K562 (cell line): Measurements from ENCODE around the gene DLX2. TPM values are rescaled to one million over a fixed set of nuclear protein-coding genes. Genes with fewer than 3 reads are reported as not detected.

Experiments used
- ATAC-seq: fragments of 200-7000 bp; cut with Tn5 transposase; 3 replicates; pipeline ENCODE4 v1.9.1; 2020; ENCODE audit warnings: moderate library complexity
- BruUV-seq: library from RNA; stranded (reverse); fragments of 400-500 nt; replicated peaks from 2 replicates; lab custom pipeline; 2021; lab: Mats Ljungman, UMichigan
- CTCF ChIA-PET: fragments of 300-600 bp; formaldehyde crosslinking; extraction: SDS; loops from one replicate; lab custom pipeline; 2021; ENCODE audit warnings: low intra/inter-chr PET ratio; lab: Yijun Ruan, JAX
- POLR2A ChIA-PET: fragments of 300-600, 350-650 bp; sonication (Branson Sonifier 250); formaldehyde crosslinking; extraction: SDS; loops from one replicate; lab custom pipeline; 2021; ENCODE audit warnings: antibody characterized with exemption, inconsistent platforms; lab: Yijun Ruan, JAX
- DNase-seq, 4 experiments: peaks; one replicate each; pipeline versions ENCODE4 v3.0.0 to v3.0.0-alpha.2; 2011 to 2018; ENCODE audit warnings: low spot score in 3 of 4, mixed read lengths in 3 of 4; ENCODE audit errors: extremely low read depth in 1 of 4
- FAIRE-seq: peaks from 2 replicates; lab custom pipeline; 2011; peaks lifted over from hg19 to GRCh38; lab: Jason Lieb, UNC
- H2AFZ ChIP-seq: 2 replicates; pipeline ENCODE4 v1.6.0; 2011; ENCODE audit warnings: low read depth, low read length, control low read depth, inconsistent platforms
- H3K27ac ChIP-seq: fragments of 200-600 bp; 3 replicates; pipeline ENCODE4 v1.8.0; 2011; ENCODE audit warnings: low read depth, mild to moderate bottlenecking, control low read depth, inconsistent platforms, low read length, moderate library complexity, mixed read lengths; ENCODE audit errors: extremely low read depth
- H3K27me3 ChIP-seq, 2 experiments: fragments of 300-600 bp in 1 of 2; 2 replicates in 1 of 2; 3 replicates in 1 of 2; pipeline versions ENCODE4 v1.6.0 to v1.8.0; 2011; ENCODE audit warnings: inconsistent platforms in 2 of 2, low read length in 2 of 2, mild to moderate bottlenecking in 1 of 2, mixed read lengths in 1 of 2, moderate library complexity in 1 of 2; ENCODE audit not compliant: control insufficient read depth in 2 of 2, insufficient read depth in 2 of 2
- H3K36me3 ChIP-seq: fragments of 300-600 bp; 3 replicates; pipeline ENCODE4 v1.8.0; 2011; ENCODE audit warnings: mild to moderate bottlenecking, low read length, inconsistent platforms; ENCODE audit not compliant: control insufficient read depth, insufficient read depth
- H3K4me1 ChIP-seq, 2 experiments: fragments of 200-600 bp in 1 of 2; replicated peaks in 1 of 2; 2 replicates in 1 of 2; 3 replicates in 1 of 2; pipeline versions ENCODE4 v1.5.1 to v1.8.0; 2011; ENCODE audit warnings: inconsistent platforms in 2 of 2, low read length in 2 of 2, mild to moderate bottlenecking in 1 of 2, mixed read lengths in 1 of 2, moderate library complexity in 1 of 2; ENCODE audit not compliant: control insufficient read depth in 2 of 2, insufficient read depth in 2 of 2
- H3K4me2 ChIP-seq: 2 replicates; pipeline ENCODE4 v1.6.1; 2011; ENCODE audit warnings: low read length, control low read depth, inconsistent platforms, mixed read lengths; ENCODE audit not compliant: insufficient read depth
- H3K4me3 ChIP-seq: fragments of 200-600 bp; sonication (generic), shearing (Covaris generic); 2 replicates; pipeline ENCODE4 v1.5.1; 2016; ENCODE audit warnings: control low read depth, inconsistent platforms
- H3K79me2 ChIP-seq: fragments of 200-600 bp; 3 replicates; pipeline ENCODE4 v1.8.0; 2011; ENCODE audit warnings: low read length, inconsistent platforms; ENCODE audit not compliant: control insufficient read depth, insufficient read depth
- H3K9ac ChIP-seq, 2 experiments: 2 replicates each; pipeline versions ENCODE4 v1.6.0 to v1.6.1; 2011; ENCODE audit warnings: low read depth in 2 of 2, low read length in 2 of 2, control low read depth in 1 of 2, inconsistent platforms in 1 of 2, mild to moderate bottlenecking in 1 of 2, mixed read lengths in 1 of 2; ENCODE audit not compliant: insufficient read depth in 1 of 2
- H3K9me1 ChIP-seq: one replicate; pipeline ENCODE4 v1.6.0; 2011; ENCODE audit warnings: inconsistent platforms, mild to moderate bottlenecking, low read length, moderate library complexity; ENCODE audit not compliant: control insufficient read depth, insufficient read depth
- H3K9me3 ChIP-seq: replicated peaks from 2 replicates; pipeline ENCODE4 v1.5.1; 2011; ENCODE audit warnings: low read depth, low read length, inconsistent platforms; ENCODE audit not compliant: control insufficient read depth, insufficient read depth
- H4K20me1 ChIP-seq: replicated peaks from 2 replicates; pipeline ENCODE4 v1.6.1; 2011; ENCODE audit warnings: low read length, inconsistent platforms, mixed read lengths; ENCODE audit not compliant: control insufficient read depth, insufficient read depth
- CBFA2T2 ChIP-seq: fragments of 450-650 bp; conservative IDR thresholded peaks from 2 replicates; pipeline ENCODE4 v1.6.1; 2017; ENCODE audit warnings: mild to moderate bottlenecking
- CREBBP ChIP-seq: IDR thresholded peaks from one replicate; pipeline ENCODE4 v1.6.1; 2012; ENCODE audit warnings: low read depth, mild to moderate bottlenecking, control low read depth, inconsistent platforms, low read length
- ELF2 ChIP-seq: fragments of 250-450 bp; sonication (Bioruptor Pico); IDR thresholded peaks from 2 replicates; pipeline ENCODE4 v1.5.0; 2021; ENCODE audit warnings: mild to moderate bottlenecking
- FIP1L1 ChIP-seq: fragments of 200-400 bp; formaldehyde crosslinking; IDR thresholded peaks from 2 replicates; pipeline ENCODE4 v1.6.1; 2018; ENCODE audit warnings: mild to moderate bottlenecking, low read depth, low read length; ENCODE audit not compliant: poor library complexity, severe bottlenecking
- FOXJ3 ChIP-seq: sonication (generic); formaldehyde crosslinking; IDR thresholded peaks from 2 replicates; pipeline ENCODE4 v1.4.0; 2020; ENCODE audit warnings: mild to moderate bottlenecking, missing genetic modification reagents
- HLTF ChIP-seq: fragments of 450-650 bp; IDR thresholded peaks from 2 replicates; pipeline ENCODE4 v1.6.1; 2016
- KAT8 ChIP-seq: fragments of 450-650 bp; IDR thresholded peaks from 2 replicates; pipeline ENCODE4 v1.6.1; 2016; ENCODE audit warnings: low read depth, mild to moderate bottlenecking
- KLF16 ChIP-seq: IDR thresholded peaks from 2 replicates; pipeline ENCODE4 v1.6.1; 2016; ENCODE audit warnings: antibody characterized with exemption
- POLR2G ChIP-seq: fragments of 200-400 bp; formaldehyde crosslinking; IDR thresholded peaks from 2 replicates; pipeline ENCODE4 v1.6.1; 2017; ENCODE audit warnings: low read depth, mild to moderate bottlenecking, antibody characterized with exemption, low read length, moderate library complexity
- UBTF ChIP-seq, 2 experiments: IDR thresholded peaks; 2 replicates each; pipeline ENCODE4 v1.6.1; 2012; ENCODE audit warnings: improper control_type of control experiment in 2 of 2, low read depth in 2 of 2, low read length in 2 of 2, borderline replicate concordance in 1 of 2
- USF2 ChIP-seq: sonication (generic); formaldehyde crosslinking; IDR thresholded peaks from 2 replicates; pipeline ENCODE4 v1.5.0; 2020; ENCODE audit warnings: missing genetic modification reagents
- ZBTB33 ChIP-seq: sonication (generic); formaldehyde crosslinking; IDR thresholded peaks from 2 replicates; pipeline ENCODE4 v1.8.1; 2023; ENCODE audit warnings: mild to moderate bottlenecking, missing genetic modification reagents
- ZBTB9 ChIP-seq: fragments of 450-650 bp; formaldehyde crosslinking; IDR thresholded peaks from 2 replicates; pipeline ENCODE4 v1.4.0; 2020; ENCODE audit warnings: mild to moderate bottlenecking, moderate library complexity
- ZNF445 ChIP-seq: fragments of 250-450 bp; sonication (Bioruptor Pico); IDR thresholded peaks from 2 replicates; pipeline ENCODE4 v1.4.0; 2020; ENCODE audit warnings: low read depth, mild to moderate bottlenecking, moderate library complexity
- ZNF561 ChIP-seq: fragments of 450-650 bp; formaldehyde crosslinking; conservative IDR thresholded peaks from 2 replicates; pipeline ENCODE4 v1.4.0; 2020; ENCODE audit warnings: mild to moderate bottlenecking, moderate library complexity
- ZNF830 ChIP-seq: fragments of 250-450 bp; sonication (Bioruptor Pico); IDR thresholded peaks from 2 replicates; pipeline ENCODE4 v1.5.0; 2021; ENCODE audit warnings: mild to moderate bottlenecking
- WGBS: fragments of 100-300 bp; shearing (Covaris generic); methylation state at CpG from one replicate; pipeline ENCODE4 v1.1.6; 2016; ENCODE audit warnings: low coverage, mixed read lengths; ENCODE audit not compliant: insufficient coverage; ENCODE audit errors: missing lambda C conversion rate; 5-methylcytosine and 5-hydroxymethylcytosine counted together
- in situ Hi-C: fragments of 300-500 bp; cut with MboI; formaldehyde crosslinking; loops from 4 replicates; pipeline ENCODE4 v1.15.0; 2018; ENCODE audit warnings: inconsistent platforms, mixed read lengths
- intact Hi-C: fragments of 100-400 bp; cut with micrococcal nuclease; formaldehyde crosslinking; loops from 2 replicates; pipeline ENCODE4 v1.14.2; 2022
- polyA plus RNA-seq, 8 experiments: library from polyadenylated mRNA; depleted of rRNA in 4 of 8; stranded (reverse) in 5 of 8; unstranded in 3 of 8; fragments of >200 nt; fragmentation: Nextera tagmentation in 2 of 8; fragmentation: Illumina TruSeq in 1 of 8; extraction: Ambion mirVana in 2 of 8; extraction: Trizol in 1 of 8; gene quantifications; 2 replicates each; pipeline versions ENCODE4 v1.2.1 to v1.2.3, GENCODE V29; 2011 to 2014; ENCODE audit warnings: inconsistent platforms in 1 of 8, missing spikeins in 1 of 8
- total RNA-seq, 7 experiments: library from RNA; depleted of rRNA in 6 of 7; stranded (reverse); fragments of >200 nt in 6 of 7; fragmentation: Illumina TruSeq in 2 of 7; extraction: Trizol in 2 of 7; gene quantifications; 2 replicates each; pipeline versions ENCODE4 v1.2.1 to v1.2.3, GENCODE V29; 2011 to 2021; ENCODE audit warnings: low replicate concordance in 1 of 7

Gene DLX2
- total and polyA plus RNA-seq, 9 of the 15 experiments (the other 6 are each of a cell fraction or from before 2014, with no cell fraction given) = 0.14 to 4.3 (median 0.86) TPM

GRCh38 chr2:172095146-172095904, 7.4 kb downstream of the DLX2 start:
- 0 out of 2 replicates have a peak, but pooled peaks have one; percentile 21 for TF ChIP-seq POLR2G
- no peak for TF ChIP-seq HLTF
- no peak for TF ChIP-seq ELF2 (CRISPR knock-in tag)
- TF ChIP-seq KAT8 = no peak
- no peak for TF ChIP-seq CBFA2T2
- no peak for TF ChIP-seq USF2 (CRISPR knock-in tag)
- TF ChIP-seq ZBTB9 (CRISPR knock-in tag) = no peak
- no peak for TF ChIP-seq ZNF445
- TF ChIP-seq ZNF830 (CRISPR knock-in tag) = no peak
- TF ChIP-seq KLF16 = no peak
- no peak for TF ChIP-seq CREBBP
- TF ChIP-seq ZNF561 (CRISPR knock-in tag) = no peak
- TF ChIP-seq FOXJ3 (CRISPR knock-in tag) = no peak
- TF ChIP-seq FIP1L1 = peak; percentile 13
- peak; percentile 57; the same call in 1 of the 2 replicates for TF ChIP-seq ZBTB33 (CRISPR knock-in tag)
- no peak for TF ChIP-seq UBTF (IDR thresholded peaks at IDR 0.05; ENCODE audit: borderline replicate concordance in 1 of 2, low read depth in 2 of 2, low read length in 2 of 2)
- Histone ChIP-seq H3K4me1 (peaks cover 22 to 41% of the 10 kb centered on the region in 2 experiments), H3K9me1 (no peaks in the 10 kb centered on the region), H3K4me2 (no peak overlapping the region), H4K20me1 (no peaks in the 10 kb centered on the region), H3K79me2 (no peaks in the 10 kb centered on the region), H3K9ac (no peak overlapping the region), H3K36me3 (no peaks in the 10 kb centered on the region), H3K27ac (no peak overlapping the region), H3K27me3 (no peaks in the 10 kb centered on the region; a peak in 1 of 5 replicates), H2AFZ (no peak overlapping the region), H3K9me3 (no peaks in the 10 kb centered on the region), H3K4me3 (no peak overlapping the region)
- ChIA-PET CTCF (no interaction called here), POLR2A (interaction anchor here (0.8 to 1.3 kb wide), 2 partner anchors 10 to 401 kb away, joined by 3 to 6 read pairs; partner anchors contain the start of gene DLX1)
- WGBS = 95% methylated on average over 33 of the region's 51 CpGs
- no peak for FAIRE-seq
- no peak for DNase-seq
- intact Hi-C loops (no loop called here), in situ Hi-C loops (no loop called here)
- no TSS peak for BruUV-seq
- ATAC-seq = no peak
